Adrenal gland (tissue), 5 donors: Measurements from ENCODE around the gene METTL24.

Source experiments
- CTCF ChIP-seq, 6 experiments: fragments of 450-650 bp in 4 of 6; fragments of 200-600 bp in 2 of 6; sonication (generic) in 1 of 6; IDR thresholded peaks; 1 replicate in 5 of 6; 2 replicates in 1 of 6; pipeline versions ENCODE4 v1.5.1 to v1.8.0; 2016 to 2021; ENCODE audit warnings: antibody characterized with exemption in 6 of 6, mild to moderate bottlenecking in 2 of 6, moderate library complexity in 1 of 6
- POLR2A ChIP-seq, 2 donors: fragments of 450-650 bp; IDR thresholded peaks; one replicate each; pipeline ENCODE4 v1.6.1; 2017; ENCODE audit warnings: antibody characterized with exemption in 2 of 2, mild to moderate bottlenecking in 2 of 2, moderate library complexity in 1 of 2
- donor health status: DM: no; HTN: no; CAD: no.

DNA sequence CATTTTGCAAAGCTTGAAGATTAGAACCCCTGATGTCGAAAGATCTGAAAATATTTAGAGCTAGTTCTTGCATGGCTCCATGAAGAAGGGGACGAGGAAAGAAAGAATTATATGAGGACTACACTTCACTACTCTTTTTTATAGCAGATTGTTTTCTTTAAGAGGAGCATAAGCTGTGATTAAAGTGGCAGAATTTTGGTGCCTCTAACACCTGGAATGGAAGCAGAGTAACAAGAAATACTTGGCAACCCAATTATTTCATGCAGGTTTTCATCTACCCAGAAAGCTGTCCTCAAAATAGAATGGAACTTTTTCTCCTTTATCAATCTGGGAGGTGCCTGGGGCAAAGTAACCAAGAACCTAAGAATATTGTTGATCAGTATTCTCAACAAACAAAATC, 4.0 kb downstream of the METTL24 start:
- TF ChIP-seq CTCF (IDR thresholded peaks at IDR 0.05) (no peak), POLR2A (IDR thresholded peaks at IDR 0.05) (no peak)
